Adipocyte (in vitro differentiated cells): ENCODE measurements around the gene KIAA1614.

ENCODE experiments used
- DNase-seq: peaks from one replicate; pipeline ENCODE4 v3.0.0-alpha.2; 2015; ENCODE audit warnings: low read depth
- H3K27me3 ChIP-seq: replicated peaks from 2 replicates; pipeline ENCODE4 v1.7.0; 2013; ENCODE audit warnings: mild to moderate bottlenecking, low read length, moderate library complexity; ENCODE audit not compliant: control insufficient read depth, insufficient read depth
- H3K36me3 ChIP-seq: 2 replicates; pipeline ENCODE4 v1.7.0; 2013; ENCODE audit warnings: low read length, mild to moderate bottlenecking, moderate library complexity; ENCODE audit not compliant: control insufficient read depth, insufficient read depth, severe bottlenecking
- H3K4me1 ChIP-seq: 2 replicates; pipeline ENCODE4 v1.7.0; 2013; ENCODE audit warnings: mild to moderate bottlenecking, low read length, moderate library complexity; ENCODE audit not compliant: control insufficient read depth, insufficient read depth
- H3K4me3 ChIP-seq: 2 replicates; pipeline ENCODE4 v1.7.0; 2013; ENCODE audit warnings: mild to moderate bottlenecking, low read length, moderate library complexity
- H3K9ac ChIP-seq: 2 replicates; pipeline ENCODE4 v1.7.0; 2013; ENCODE audit warnings: mild to moderate bottlenecking, low read length, moderate library complexity
- H3K9me3 ChIP-seq: 2 replicates; pipeline ENCODE4 v1.7.0; 2013; ENCODE audit warnings: mild to moderate bottlenecking, low read length, moderate library complexity; ENCODE audit not compliant: control insufficient read depth

KIAA1614 gene

GRCh38 chr1:180936110-180937011, 23.7 kb downstream of the KIAA1614 start:
- no peak overlapping the region for H3K4me3 ChIP-seq
- DNase-seq: no peak
- no peaks in the 10 kb centered on the region for H3K27me3 ChIP-seq
- H3K36me3 ChIP-seq: peaks cover 15% of the 10 kb centered on the region
- H3K4me1 ChIP-seq: peaks cover 6% of the 10 kb centered on the region
- H3K9me3 ChIP-seq: no peaks in the 10 kb centered on the region
- H3K9ac ChIP-seq: no peak overlapping the region

GRCh38 chr1:180937012-180937372, 24.3 kb downstream of the KIAA1614 start:
- peaks cover 15% of the 10 kb centered on the region for H3K36me3 ChIP-seq
- DNase-seq: no peak

GRCh38 chr1:180937624-180938225, 25.0 kb downstream of the KIAA1614 start:
- no peak for DNase-seq
- no peak overlapping the region for H3K9ac ChIP-seq
- H3K36me3 ChIP-seq: peaks cover 15% of the 10 kb centered on the region
- no peak overlapping the region for H3K4me3 ChIP-seq
- H3K4me1 ChIP-seq: peaks cover 2% of the 10 kb centered on the region
- H3K9me3 ChIP-seq: no peaks in the 10 kb centered on the region
- no peaks in the 10 kb centered on the region for H3K27me3 ChIP-seq

More at GRCh38 chr1:180937012-180937372, 24.3 kb downstream of the KIAA1614 start:
- Histone ChIP-seq H3K27me3 (no peaks in the 10 kb centered on the region), H3K4me1 (peaks cover 2% of the 10 kb centered on the region), H3K4me3 (no peak overlapping the region), H3K9ac (no peak overlapping the region), H3K9me3 (no peaks in the 10 kb centered on the region)

GRCh38 chr1:180939073-180939710, 26.5 kb downstream of the KIAA1614 start:
- Histone ChIP-seq H3K9ac (no peak overlapping the region), H3K9me3 (no peaks in the 10 kb centered on the region), H3K4me3 (no peak overlapping the region), H3K27me3 (no peaks in the 10 kb centered on the region), H3K36me3 (peaks cover 17% of the 10 kb centered on the region), H3K4me1 (no peaks in the 10 kb centered on the region)
- no peak for DNase-seq

- no peaks in the 10 kb centered on the region for H3K27me3 ChIP-seq
- H3K9me3 ChIP-seq: no peaks in the 10 kb centered on the region
- peaks cover 22% of the 10 kb centered on the region for H3K36me3 ChIP-seq
- no peak overlapping the region for H3K4me3 ChIP-seq
- H3K4me1 ChIP-seq: no peaks in the 10 kb centered on the region
- no peak overlapping the region for H3K9ac ChIP-seq
- DNase-seq: no peak
Measured at GRCh38 chr1:180939711-180940103, 27.0 kb downstream of the KIAA1614 start.

- H3K36me3 ChIP-seq: peaks cover 29% of the 10 kb centered on the region
- H3K4me1 ChIP-seq: no peaks in the 10 kb centered on the region
- no peak for DNase-seq
- H3K9me3 ChIP-seq: peaks cover under 1% of the 10 kb centered on the region
- H3K9ac ChIP-seq: no peak overlapping the region
- H3K4me3 ChIP-seq: no peak overlapping the region
- H3K27me3 ChIP-seq: no peaks in the 10 kb centered on the region
Measured at GRCh38 chr1:180940445-180940844, 27.7 kb downstream of the KIAA1614 start.

GRCh38 chr1:180941518-180942275, 29.0 kb downstream of the KIAA1614 start:
- Histone ChIP-seq H3K9ac (no peak overlapping the region), H3K9me3 (peaks cover 11% of the 10 kb centered on the region), H3K36me3 (peaks cover 35% of the 10 kb centered on the region), H3K27me3 (no peaks in the 10 kb centered on the region), H3K4me3 (no peak overlapping the region), H3K4me1 (no peaks in the 10 kb centered on the region)
- DNase-seq: no peak

GRCh38 chr1:180945151-180945550, 32.5 kb downstream of the KIAA1614 start:
- Histone ChIP-seq H3K36me3 (peaks cover 38% of the 10 kb centered on the region), H3K27me3 (no peaks in the 10 kb centered on the region), H3K4me3 (no peak overlapping the region), H3K4me1 (no peaks in the 10 kb centered on the region), H3K9me3 (peaks cover 16% of the 10 kb centered on the region), H3K9ac (no peak overlapping the region)
- no peak for DNase-seq

- Histone ChIP-seq H3K4me1 (peaks cover 3% of the 10 kb centered on the region), H3K9ac (no peak overlapping the region), H3K27me3 (no peaks in the 10 kb centered on the region), H3K4me3 (no peak overlapping the region), H3K9me3 (peaks cover 16% of the 10 kb centered on the region), H3K36me3 (peaks cover 42% of the 10 kb centered on the region)
- DNase-seq: no peak
Measured at GRCh38 chr1:180945551-180945950, 32.9 kb downstream of the KIAA1614 start.

- Histone ChIP-seq H3K27me3 (no peaks in the 10 kb centered on the region), H3K4me1 (peaks cover 7% of the 10 kb centered on the region), H3K9ac (no peak overlapping the region), H3K36me3 (peaks cover 43% of the 10 kb centered on the region), H3K4me3 (no peak overlapping the region), H3K9me3 (peaks cover 16% of the 10 kb centered on the region)
- DNase-seq: no peak
Measured at GRCh38 chr1:180946056-180946455, 33.4 kb downstream of the KIAA1614 start.
